SH-SY5Y (cell line): ENCODE results near the gene KCNMB1.

Experiments used
- GATA2 ChIP-seq: IDR thresholded peaks from 2 replicates; pipeline ENCODE4 v1.6.1; 2011; ENCODE audit warnings: mild to moderate bottlenecking, low read depth, low read length
- GATA3 ChIP-seq: IDR thresholded peaks from 2 replicates; pipeline ENCODE4 v1.6.1; 2011; ENCODE audit warnings: low read depth, mild to moderate bottlenecking, low read length, moderate library complexity

Gene KCNMB1

GRCh38 chr5:170425731-170426130 lies 36.6 kb upstream of the KCNMB1 start:
- TF ChIP-seq GATA3 = no peak
- TF ChIP-seq GATA2 = no peak

GRCh38 chr5:170424629-170425028 lies 35.5 kb upstream of the KCNMB1 start:
- no peak for TF ChIP-seq GATA3
- no peak for TF ChIP-seq GATA2

- TF ChIP-seq GATA3 (no peak), GATA2 (no peak)
These were observed 34.5 kb upstream of the KCNMB1 start for GRCh38 chr5:170423692-170424091.

DNA sequence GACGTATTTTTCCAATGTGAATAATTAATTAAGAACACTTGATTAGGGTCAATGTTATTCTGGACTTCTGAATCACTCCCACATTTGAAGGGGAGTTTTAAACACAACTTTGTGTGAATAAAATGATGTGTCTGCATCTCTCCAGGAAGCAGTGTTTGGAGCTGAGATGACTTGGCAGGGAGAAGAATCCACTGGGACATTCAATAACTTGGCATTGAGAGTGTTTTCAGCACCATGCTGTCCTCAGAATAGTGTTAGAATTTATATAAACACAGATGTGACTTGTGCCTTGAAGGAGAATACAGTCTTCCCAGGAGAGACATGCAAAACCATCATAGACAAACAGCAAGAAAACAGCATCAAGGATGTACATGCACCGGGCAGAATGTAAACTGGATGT lies 32.7 kb upstream of the KCNMB1 start:
- TF ChIP-seq GATA2 (no peak), GATA3 (no peak)

DNA sequence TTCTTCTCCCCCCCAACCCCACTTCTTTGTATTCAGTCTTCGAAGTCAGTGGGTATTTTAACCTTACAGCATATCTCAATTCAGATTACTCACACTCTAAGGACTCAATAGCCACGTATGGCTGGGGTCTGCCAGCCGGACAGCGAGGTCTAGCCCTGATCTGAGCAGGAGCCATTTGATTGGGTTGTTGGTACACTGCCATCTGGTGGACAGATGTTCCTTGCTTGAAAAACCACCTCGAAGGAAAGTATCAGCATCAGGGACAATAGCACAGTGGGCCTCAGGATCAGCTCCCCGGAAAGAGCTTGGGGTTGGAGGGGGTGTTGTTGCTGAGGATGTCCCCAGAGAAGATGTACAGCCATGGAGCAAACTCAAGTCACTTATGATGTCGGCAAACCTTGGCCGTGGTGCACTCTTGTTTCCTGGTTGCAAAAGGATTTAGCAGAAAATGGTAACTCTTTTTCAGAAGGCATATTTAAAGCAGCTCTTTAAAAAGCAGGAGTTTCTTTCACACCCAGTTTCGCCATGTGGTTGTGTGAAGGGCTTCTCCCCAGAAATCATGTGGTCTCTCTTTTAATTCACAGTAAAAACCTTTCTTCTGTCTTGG lies 31.7 kb upstream of the KCNMB1 start:
- no peak for TF ChIP-seq GATA3
- no peak for TF ChIP-seq GATA2

GRCh38 chr5:170419643-170420042 lies 30.5 kb upstream of the KCNMB1 start:
- TF ChIP-seq GATA2 = no peak
- no peak for TF ChIP-seq GATA3

- TF ChIP-seq GATA3 (no peak), GATA2 (no peak)
These were observed 29.6 kb upstream of the KCNMB1 start for GRCh38 chr5:170418736-170419135.

DNA sequence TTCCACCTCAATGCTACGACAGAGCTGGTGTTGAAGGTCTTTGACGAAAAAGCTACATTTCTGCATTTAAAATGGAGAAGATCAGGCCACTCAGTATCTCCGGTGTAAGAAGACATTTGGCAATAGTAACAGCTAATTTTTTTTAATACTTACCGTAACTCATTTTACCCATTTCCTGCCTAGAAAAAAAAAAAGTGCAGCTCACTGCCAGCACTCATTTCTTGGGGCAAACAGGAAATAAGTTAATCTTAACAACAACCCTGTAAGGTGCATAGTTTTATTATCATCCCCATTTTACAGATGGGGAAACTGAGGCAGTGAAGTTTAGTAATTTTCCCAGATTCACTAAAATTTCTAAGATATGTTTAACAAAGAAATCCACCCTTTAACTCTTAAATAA lies 27.4 kb upstream of the KCNMB1 start:
- TF ChIP-seq GATA2 = no peak
- no peak for TF ChIP-seq GATA3

GRCh38 chr5:170414786-170415185 lies 25.6 kb upstream of the KCNMB1 start:
- TF ChIP-seq GATA2 (no peak), GATA3 (no peak)

- no peak for TF ChIP-seq GATA3
- TF ChIP-seq GATA2 = no peak
These were observed 24.7 kb upstream of the KCNMB1 start for GRCh38 chr5:170413897-170414296.

DNA sequence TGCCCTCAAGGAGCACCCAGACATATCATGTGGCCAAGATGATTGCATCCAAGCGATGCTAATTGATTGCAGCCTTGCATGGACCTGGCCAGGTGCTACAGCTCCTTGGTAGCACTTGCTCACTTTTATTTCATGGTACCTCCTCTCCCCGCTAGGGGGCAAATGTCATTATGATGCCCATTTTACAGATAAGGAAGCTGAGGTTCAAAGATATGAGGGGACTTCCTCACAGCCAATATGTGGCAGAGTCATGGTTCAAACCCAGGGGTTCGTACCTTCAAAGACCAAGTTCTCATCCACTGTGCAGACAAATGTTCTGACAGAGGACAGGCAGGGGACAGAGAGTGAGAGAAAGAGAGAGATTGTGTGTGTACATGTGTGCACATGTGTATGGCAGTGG lies 21.9 kb upstream of the KCNMB1 start:
- TF ChIP-seq GATA3 (no peak), GATA2 (no peak)

- TF ChIP-seq GATA2 (no peak), GATA3 (no peak)
These were observed 21.2 kb upstream of the KCNMB1 start for GRCh38 chr5:170410401-170410800.

- TF ChIP-seq GATA2 = no peak
- TF ChIP-seq GATA3 = no peak
These were observed 19.9 kb upstream of the KCNMB1 start for GRCh38 chr5:170408877-170409660.

- no peak for TF ChIP-seq GATA3
- 0 out of 2 replicates have a peak, but pooled peaks have one; percentile 28 for TF ChIP-seq GATA2
These were observed 19.1 kb upstream of the KCNMB1 start for GRCh38 chr5:170408226-170408625.

DNA sequence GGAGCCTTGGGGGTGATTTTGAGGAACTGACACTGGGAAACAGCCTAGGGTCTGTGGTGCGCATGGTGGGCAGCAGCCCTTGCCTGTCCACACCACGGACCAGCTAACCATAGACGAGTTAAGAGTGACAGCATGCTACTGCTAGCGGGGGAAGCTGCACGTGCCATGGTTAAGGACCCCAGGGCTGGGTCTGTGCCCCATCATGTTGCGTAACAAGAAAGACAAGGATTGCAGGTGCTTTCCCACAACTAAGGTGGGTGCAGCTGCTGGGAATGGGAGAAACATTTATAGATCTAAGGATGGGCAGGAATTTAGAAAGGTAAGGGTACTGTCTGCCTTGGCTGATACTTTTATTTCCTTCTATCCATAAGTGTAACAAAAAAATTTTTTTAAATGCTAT lies 17.9 kb upstream of the KCNMB1 start:
- no peak for TF ChIP-seq GATA3
- no peak for TF ChIP-seq GATA2
